Activated CD4-positive, alpha-beta T cell treated with anti-CD3 and anti-CD28 coated beads for 4 hours (primary cell): Measurements from ENCODE around the gene LTBP1.
A peak's percentile ranks its signal among the peaks of the same experiment; 100 is the strongest.
"Not testable (repeated sequence)": the region's sequence is repeated elsewhere in the genome, so short reads cannot be mapped to it uniquely, and the experiment has no call there.

Experiments
- DNase-seq, 2 donors: peaks; one replicate each; pipeline ENCODE4 v3.0.0-alpha.2; 2020

Gene LTBP1, protein sequence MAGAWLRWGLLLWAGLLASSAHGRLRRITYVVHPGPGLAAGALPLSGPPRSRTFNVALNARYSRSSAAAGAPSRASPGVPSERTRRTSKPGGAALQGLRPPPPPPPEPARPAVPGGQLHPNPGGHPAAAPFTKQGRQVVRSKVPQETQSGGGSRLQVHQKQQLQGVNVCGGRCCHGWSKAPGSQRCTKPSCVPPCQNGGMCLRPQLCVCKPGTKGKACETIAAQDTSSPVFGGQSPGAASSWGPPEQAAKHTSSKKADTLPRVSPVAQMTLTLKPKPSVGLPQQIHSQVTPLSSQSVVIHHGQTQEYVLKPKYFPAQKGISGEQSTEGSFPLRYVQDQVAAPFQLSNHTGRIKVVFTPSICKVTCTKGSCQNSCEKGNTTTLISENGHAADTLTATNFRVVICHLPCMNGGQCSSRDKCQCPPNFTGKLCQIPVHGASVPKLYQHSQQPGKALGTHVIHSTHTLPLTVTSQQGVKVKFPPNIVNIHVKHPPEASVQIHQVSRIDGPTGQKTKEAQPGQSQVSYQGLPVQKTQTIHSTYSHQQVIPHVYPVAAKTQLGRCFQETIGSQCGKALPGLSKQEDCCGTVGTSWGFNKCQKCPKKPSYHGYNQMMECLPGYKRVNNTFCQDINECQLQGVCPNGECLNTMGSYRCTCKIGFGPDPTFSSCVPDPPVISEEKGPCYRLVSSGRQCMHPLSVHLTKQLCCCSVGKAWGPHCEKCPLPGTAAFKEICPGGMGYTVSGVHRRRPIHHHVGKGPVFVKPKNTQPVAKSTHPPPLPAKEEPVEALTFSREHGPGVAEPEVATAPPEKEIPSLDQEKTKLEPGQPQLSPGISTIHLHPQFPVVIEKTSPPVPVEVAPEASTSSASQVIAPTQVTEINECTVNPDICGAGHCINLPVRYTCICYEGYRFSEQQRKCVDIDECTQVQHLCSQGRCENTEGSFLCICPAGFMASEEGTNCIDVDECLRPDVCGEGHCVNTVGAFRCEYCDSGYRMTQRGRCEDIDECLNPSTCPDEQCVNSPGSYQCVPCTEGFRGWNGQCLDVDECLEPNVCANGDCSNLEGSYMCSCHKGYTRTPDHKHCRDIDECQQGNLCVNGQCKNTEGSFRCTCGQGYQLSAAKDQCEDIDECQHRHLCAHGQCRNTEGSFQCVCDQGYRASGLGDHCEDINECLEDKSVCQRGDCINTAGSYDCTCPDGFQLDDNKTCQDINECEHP (N-terminal part only)

DNA sequence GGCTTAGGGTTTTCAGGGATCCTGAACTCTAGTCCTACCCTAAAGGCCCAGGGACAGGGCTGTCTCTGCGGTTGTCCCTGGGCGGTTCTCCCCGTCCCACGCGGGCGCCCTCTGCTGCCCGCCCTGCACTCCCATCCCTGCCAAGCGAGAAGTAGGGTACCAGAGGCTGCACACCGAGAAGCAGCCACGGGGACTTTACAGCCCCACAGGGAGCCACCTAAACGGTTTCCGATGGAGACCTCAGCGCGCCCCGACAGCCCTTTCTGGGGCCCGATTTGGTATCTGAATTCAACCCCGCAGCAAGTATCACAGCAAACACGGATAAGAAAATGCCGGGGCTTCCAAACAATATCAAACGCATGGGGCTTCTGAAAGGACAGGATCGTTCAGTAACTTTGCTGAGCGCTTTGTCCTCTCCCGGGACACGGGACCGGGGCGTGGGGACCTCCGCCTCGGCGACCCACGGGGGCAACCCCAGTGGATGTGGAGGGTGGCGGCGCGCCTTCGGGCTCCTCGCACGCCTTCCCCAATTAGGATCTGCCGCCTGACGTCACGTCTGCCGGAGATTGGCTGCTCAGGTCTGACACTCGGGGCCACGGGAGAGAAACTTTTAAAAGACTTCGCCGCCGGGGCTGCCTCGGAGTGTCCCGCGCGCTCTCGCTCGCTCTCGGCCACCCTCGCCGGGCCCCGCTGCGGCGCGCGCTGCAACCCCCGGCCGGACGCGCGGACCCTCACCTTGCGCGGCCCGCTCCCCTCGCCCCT, at the start of gene LTBP1:
LTBP1 (plus strand) TSS at position 640 of the 762 bp plus-strand sequence. CDS start 372 bp downstream, outside the sequence.
- peak; percentile 38 to 40 for DNase-seq

DNA sequence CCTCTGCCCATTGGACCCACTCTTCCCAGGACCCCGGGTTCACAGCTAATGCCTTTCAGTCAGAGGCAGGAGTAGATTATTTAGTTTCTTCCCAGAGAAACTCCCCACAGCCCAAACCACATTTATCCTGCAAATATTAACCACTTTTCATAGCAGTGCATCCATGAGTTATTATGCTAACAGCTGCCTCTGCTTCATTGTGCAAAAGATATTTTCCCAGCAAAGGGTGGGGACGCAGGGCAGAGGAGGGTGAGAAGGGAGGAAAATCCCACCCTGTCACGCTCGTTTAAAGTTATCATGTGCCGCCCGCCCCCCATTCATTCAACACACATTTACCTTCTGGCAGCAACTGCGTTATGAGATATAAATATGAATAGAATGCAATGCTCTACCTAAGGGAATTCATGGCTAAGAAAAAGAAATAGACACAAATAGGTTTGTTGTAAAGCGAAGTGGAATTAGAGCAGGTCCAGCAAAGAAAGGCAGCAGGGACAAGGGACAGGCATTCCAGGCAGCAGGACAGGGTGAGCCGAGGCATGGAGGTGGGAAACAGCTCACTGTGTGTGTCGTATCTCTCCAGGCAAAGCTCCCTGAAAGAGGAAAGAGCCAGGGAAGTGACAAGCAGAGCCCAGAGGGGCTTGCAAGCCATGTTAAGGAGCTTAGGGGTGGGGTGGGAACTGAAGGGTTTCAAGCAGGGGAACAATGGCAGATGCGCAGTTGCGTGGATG, 46.3 kb upstream of the LTBP1 start:
- DNase-seq = no peak

DNA sequence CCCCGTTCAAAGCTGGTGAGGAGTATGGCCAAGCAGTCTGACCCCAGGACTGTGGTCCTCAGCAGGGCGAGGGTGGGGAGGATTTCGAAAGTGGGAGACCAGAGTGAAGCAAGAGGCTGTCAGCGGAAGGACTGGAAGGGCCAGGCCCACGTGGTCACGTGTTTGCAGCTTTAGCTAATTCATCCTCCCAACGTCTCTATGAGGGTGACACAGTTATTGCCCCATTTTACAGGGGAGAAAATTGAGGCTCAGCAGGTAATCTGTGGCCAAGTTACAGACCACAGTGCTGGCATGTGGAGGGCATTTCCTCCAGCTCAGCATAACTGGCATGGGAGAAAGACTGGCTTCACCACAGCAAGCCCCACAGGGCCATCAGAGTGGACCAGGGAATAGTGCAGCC, 45.4 kb upstream of the LTBP1 start:
- no peak for DNase-seq

DNA sequence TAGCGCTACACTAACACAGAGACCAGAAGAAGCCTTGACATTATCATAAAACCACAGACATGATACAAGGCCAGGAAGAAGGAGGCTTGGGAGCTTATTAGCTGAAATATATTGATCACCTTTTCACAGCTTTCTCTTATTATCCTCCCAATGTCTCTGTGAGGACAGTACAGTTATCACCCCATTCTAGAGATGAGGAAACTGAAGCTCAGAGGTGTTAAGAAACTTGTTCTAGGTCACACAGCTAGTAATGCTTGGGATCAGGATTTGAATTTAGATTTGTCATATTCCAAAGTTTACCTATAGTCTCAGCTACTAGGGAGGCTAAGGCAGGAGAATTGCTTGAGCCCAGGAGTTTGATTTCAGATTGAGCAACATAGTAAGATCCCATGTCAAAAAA, 44.6 kb upstream of the LTBP1 start:
- no peak for DNase-seq

DNA sequence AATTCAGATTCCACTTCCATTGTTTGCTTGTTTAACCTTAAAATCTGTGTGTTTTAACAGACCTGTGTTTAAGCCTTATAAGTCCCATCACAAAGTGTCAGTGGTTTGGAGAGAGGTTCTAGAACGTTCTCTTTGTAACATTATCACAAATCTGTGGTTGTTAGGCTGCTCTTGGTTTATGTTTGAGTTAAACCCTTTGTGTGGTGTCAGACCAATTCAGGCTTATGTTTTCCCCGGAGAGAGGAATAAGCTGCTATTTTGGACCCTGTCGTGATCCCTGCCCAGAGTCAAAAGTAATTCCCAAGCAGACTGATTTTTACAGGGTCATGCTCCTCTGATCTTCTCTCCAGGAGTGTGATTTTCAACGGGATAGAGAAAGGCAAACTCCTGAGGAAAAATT, 43.8 kb upstream of the LTBP1 start:
- no peak for DNase-seq

DNA sequence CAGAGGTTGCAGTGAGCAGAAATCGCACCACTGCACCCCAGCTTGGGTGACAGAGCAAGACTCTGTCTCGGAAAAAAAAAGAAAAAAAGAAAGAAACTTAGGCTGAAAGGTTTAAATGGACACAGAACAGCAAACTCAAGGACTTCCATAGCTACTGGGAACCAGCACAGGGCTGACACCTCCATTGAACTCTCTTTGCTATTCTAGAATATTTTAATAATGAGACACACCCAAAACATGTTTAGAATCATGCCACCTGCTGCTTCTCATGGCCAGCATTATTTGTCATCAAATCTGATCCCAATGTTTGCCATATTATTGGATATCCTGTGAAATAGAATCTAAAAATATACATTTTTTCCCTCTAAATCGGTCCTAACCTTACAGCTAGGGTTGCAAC, 42.7 kb upstream of the LTBP1 start:
- no peak for DNase-seq

DNA sequence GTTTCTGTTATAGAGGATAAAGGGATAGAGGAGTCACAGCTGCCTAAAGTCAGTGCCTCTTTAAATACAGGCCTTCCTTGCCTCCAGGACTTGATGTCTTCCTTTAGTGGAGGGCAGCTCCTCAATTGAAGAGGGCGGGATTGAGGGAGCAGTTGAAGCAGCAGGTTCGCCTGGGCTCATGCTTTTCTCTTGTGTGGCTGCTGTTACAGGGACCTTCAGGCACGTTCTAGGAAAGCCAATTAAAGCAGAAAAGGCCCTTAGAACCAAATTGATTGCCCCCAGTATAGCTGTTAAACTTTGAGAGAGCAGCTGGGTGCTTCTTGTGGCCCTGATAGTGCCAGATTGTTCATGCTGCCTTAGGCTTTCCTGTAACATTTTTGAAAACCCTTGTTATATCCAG, 42.0 kb upstream of the LTBP1 start:
- DNase-seq = no peak

DNA sequence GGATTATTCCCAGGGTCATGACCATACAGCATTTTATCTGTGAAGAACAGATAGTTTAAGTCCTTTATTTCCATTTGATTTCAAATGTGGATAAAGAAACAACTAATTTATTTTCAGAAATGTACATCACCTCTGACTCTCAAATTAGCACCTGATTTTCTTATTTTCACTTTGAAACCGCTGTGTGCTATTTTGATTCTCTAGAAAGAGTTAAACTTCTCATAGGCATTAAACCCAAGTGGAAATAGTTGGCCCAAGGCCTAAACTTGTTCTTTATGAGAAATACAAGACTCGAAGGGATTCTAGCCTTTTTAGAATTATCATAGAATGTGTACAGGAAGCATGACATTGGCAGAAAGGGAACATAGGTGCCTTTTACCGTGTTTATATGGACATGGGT, 41.5 kb upstream of the LTBP1 start:
- no peak for DNase-seq

DNA sequence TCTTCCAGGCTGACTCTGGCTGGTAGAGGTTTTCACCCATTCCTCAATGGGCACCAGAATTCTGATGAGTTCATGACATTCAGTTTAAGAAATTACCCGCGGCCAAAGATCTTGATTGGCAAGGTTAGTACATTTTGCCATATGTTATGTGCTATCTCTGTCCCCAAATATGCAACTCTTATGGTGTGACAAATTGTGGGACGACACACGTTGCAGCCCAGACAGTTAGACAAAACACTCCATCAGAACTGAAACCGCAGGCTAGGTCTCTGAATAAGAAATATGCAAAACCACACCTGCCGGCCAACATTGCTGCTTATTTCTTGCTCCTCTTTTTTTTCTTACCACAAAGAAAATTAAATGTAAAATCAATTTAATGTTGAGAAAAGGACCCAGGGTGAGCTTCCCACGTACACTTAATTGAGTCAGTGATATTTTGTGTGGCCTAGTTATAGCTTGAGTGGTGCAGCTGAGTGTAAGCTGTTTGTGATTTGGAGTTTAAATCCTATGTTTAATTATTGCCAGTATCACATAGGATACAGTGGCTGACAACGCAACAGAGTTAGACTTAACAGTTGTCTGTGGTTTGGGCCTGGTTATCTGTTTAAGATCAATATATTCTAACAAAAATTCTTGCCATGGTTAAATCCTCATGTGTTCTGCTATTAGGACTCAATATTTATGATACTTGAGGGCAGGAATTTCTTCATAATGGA, 35.7 kb upstream of the LTBP1 start:
- DNase-seq = no peak

DNA sequence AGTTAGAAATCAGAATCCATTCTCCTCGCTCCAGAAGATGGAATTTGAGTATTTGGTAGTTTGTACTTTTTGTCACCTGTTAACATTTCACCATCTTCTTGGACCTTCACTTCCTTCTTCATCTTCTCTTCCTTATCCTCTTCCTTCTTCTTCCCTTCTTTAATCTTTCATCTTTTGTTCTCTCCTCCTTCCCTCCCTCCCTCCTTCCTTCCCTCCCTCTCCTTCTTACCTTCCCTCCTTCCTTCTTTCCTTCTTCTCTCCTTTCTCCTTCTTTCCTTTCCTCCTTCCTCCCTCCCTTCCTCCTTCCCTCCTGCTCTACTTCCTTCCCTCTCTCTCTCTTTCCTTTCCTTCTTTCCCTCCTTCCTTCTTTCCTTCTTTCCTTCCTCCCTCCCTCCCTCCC, 31.1 kb upstream of the LTBP1 start:
- DNase-seq = no peak

DNA sequence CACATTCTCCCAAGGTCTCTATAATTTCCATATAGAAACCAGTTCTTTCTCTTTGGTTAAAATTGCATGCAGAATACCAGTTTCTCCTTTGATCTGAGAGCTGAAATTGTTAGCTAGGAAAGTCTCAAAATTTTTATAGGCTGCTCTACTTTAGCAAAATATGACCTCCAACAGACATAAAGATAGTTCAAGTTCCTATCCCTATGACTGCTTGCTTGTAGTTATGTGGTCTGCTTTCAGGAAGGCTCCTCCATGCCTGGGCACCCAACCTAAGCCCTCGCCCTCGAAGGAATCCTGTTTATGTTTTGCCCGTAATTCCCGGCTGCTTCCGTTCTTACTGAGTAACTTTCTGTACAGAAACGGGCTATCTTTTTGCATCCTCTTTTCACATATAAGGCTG, 28.0 kb upstream of the LTBP1 start:
- DNase-seq = no peak

DNA sequence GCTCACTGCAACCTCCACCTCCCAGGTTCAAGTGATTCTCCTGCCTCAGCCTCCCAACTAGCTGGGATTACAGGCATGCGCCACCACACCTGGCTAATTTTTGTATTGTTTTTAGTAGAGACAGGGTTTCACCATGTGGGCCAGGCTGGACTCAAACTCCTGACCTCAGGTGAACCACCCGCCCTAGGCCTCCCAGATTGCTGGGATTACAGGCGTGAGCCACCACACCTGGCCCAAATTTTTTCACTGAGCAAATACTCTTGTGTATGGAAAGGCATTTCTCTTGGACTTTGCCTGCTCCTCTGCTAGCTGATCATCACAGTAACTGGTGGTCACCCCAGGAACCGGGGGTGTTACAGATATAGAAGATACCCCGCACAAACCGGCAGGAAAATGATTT, 26.9 kb upstream of the LTBP1 start:
- DNase-seq = not testable (repeated sequence)

DNA sequence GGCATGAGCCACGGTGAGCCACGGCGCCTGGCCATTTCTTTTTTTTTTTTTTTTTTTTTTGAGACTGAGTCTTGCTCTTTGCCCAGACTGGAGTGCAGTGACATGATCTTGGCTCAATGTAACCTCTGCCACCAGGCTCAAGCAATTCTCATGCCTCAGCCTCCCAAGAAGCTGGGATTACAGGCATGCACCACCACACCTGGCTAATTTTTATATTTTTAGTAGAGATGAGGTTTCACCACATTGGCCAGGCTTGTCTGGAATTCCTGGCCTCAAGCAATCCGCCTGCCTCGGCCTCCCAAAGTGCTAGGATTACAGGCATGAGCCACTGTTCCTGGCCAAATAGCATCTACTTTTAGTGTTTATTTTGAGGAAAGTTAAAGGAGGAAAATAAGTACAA, 25.3 kb upstream of the LTBP1 start:
- not testable (repeated sequence) for DNase-seq

DNA sequence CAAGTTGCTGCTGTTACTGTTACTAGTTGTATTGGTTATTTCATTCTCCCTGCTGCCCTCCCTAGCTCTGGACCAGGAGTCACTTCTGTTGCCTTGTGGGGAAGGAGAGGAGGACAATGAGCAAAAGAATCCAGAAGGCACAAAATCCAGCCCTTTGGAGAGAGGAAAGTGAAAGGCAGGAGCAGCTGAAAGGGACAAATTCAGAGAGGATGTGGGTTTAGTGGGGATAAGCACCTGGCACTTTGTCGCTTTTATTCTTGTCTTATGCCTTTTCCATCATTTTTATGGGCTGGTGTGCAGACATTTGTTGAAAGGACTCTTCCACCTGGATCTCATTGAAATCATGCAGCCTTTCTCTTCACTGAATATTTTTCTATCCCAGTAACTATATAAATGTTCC, 24.3 kb upstream of the LTBP1 start:
- no peak for DNase-seq

DNA sequence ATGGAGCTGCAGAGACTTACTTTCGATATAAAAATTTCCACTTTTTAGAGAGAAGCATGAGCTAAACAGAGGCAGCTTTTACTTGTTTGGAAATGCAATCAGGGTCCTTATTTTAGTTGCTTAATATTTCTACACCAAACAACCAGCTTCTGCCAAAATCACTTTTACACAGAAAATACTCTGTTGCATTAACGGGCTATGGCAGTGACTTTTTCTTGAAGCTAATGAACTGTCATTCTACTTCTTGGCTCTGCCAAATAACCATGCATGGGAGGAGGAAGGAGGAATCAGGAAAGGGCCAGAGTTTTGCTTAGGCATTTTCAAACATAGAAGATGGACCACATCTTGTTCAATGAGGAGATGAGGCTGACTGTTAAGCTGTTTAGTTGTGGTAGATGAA, 23.6 kb upstream of the LTBP1 start:
- no peak for DNase-seq

DNA sequence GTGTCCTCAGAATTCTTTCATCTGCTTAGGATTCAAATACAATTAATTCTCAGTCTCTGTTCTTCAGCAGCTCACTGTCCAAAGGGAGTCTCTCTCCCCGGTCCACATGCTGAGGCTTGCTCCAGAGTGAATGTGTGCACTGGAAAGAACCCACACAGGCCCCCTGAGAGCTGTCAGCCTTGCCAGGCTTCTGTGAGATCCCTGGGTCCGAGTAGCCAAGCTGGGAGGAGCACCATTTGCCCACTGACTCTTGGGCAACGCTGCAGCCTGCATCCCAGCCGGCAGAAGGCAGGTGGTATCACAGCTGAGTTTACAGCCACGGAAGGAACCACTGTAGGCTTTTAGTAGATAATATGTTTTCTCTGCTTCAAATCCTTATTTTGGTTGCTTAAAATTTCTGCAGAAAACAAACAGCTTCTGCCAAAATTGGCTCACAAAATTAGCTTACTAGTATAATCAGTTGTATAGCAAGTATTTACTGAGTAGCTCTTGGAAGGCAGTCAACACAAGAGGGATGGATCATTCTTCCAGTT, 21.4 kb upstream of the LTBP1 start:
- no peak for DNase-seq

DNA sequence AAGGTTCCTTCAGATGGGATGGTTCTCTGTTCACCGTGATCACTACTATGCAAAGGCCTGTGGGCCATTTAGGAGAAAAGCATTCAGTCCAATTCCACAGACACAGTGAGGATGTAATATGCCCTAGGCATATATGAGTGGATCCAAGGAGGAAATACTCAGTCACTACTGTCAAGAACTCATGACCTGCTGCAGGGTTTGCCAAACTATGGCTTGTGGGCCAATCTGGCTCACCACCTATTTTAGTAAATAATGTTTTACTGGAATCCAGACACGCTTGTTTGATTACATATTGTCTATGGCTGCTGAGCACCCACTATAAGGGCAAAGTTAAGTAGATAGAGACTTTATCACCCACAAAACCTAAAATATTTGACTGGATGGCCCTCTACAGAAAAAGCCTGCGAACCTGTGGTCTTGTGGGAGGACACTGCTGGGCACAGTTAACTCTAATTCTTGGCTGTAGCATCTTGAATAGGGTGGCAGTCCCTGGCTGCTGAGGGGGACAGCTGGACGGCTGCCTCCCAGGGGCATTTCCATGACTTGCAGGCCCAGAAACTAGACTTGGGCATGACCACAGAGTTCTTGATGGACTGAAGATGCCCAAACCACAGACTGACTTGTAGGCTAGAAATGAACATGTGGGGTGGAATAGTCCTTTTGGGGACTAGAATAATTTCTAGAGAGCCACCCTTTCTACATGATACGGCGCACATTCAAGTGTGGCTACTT, 20.6 kb upstream of the LTBP1 start:
- no peak for DNase-seq

DNA sequence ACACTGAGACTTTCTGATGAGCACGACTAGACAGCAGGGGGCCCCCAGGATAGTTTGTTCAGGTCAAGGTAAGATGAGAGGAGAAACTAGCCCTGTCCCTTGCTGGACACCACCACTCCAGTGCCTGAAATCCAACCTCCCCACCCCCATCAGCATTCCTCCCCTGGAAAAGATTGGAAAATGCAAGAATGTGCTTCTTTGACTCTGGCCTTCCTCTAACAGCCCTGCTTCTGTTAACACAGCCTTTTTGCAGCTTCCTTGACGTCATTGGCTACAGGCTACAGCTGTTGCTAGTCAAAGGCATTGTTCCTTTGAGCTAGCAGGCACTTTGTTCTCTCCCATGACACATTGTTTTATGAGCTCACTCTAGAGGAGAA, 20.1 kb upstream of the LTBP1 start:
- no peak for DNase-seq

DNA sequence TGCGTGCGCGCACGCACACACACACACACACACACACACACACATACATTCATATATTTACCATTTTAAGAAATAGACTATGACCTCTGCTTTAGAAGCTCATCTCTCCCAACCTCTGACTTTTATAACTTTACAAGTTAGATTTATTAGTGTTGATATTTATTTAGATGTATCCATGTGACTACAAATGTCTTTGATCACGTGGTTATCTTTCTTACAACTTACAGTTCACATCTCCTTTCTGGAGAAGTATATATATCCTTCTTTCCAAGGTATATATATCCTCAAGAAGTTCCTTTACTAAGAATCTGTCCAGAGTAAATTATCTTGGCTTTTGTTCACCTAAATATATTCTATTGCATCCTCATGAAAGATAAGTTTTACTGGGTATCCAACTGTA, 16.3 kb upstream of the LTBP1 start:
- no peak for DNase-seq

DNA sequence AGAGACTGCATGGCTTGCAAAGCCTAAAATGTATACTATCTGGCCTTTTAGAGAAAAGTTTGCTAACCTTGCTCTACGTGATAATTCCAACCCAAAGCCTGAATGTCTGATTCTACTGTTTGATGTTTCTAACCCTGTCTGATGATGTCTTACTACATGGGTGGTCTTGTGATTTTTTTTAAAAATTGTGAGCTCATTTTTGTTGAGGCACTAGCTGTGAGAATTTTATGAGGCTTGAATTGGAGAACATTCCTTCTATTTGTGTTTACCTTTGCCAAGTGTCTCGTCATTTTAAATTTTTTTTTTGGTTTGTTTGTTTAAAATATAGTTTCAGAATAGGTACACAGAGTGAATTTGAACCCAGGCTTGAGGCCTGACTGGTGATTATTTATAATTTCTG, 15.2 kb upstream of the LTBP1 start:
- DNase-seq = no peak
